GM10266 (cell line): Measurements from ENCODE around the gene CCDC80.

ENCODE experiments used
- DNase-seq: peaks from one replicate; pipeline ENCODE4 v3.0.0; 2012; ENCODE audit errors: extremely low spot score
- TF ChIP-seq, protein P1 (sequence below): IDR thresholded peaks from 2 replicates; pipeline ENCODE4 v1.5.1; 2012; ENCODE audit warnings: mild to moderate bottlenecking, low read depth; ENCODE audit not compliant: control insufficient read depth, insufficient read depth; ENCODE audit errors: missing control alignments

CCDC80 gene

DNA sequence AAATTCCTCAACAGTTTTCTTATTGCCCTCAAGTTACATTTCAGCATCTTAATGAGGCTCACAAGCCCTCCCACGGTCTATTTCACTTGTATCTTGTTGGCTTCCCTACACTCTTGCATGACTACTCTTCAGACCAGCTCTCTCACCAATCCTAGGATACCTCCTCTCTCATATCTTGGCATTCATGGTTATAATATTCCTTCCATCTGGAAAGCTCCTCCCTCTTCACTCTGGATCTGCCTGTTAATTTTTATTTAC, 8.5 kb upstream of the CCDC80 start:
- TF ChIP-seq, protein P1, sequence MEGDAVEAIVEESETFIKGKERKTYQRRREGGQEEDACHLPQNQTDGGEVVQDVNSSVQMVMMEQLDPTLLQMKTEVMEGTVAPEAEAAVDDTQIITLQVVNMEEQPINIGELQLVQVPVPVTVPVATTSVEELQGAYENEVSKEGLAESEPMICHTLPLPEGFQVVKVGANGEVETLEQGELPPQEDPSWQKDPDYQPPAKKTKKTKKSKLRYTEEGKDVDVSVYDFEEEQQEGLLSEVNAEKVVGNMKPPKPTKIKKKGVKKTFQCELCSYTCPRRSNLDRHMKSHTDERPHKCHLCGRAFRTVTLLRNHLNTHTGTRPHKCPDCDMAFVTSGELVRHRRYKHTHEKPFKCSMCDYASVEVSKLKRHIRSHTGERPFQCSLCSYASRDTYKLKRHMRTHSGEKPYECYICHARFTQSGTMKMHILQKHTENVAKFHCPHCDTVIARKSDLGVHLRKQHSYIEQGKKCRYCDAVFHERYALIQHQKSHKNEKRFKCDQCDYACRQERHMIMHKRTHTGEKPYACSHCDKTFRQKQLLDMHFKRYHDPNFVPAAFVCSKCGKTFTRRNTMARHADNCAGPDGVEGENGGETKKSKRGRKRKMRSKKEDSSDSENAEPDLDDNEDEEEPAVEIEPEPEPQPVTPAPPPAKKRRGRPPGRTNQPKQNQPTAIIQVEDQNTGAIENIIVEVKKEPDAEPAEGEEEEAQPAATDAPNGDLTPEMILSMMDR = no peak
- no peak for DNase-seq

DNA sequence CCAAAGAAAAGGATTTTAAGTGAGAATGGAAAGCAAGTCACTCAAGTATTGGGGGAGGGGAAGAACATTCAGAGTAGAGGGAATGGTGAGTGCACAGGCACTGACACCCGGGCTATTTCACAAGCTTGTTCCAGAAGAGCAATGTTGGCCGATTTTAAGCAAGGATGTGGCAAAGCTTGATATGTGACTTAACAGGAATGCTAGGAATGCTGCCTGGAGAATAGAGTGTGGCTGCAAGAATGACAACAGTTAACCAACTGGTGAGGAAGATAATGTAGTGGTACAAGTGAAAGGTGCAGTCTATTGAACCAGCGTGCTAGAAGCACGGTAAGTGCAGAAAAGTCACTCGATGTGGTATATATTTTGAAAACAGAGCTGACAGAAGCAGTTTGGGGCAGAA, 6.2 kb upstream of the CCDC80 start:
- TF ChIP-seq, protein P1 = no peak
- no peak for DNase-seq

DNA sequence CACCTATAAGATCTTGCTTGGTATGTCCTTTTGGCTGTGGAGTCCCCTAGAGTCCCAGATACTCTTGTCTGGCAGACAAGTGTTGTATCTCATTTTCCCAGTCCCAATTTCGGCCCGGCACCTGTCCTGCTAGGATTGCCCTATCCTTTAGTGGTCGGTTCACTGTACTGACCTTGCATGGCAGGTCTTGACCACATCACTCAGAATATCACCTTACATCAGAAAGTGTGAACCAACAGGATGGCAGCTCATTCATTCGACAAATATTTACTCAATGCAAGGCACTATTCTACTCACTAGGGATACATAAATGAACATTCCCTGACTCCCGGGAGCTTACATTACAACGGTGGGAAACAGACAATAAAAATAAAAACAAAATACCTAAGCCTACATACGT, 5.7 kb upstream of the CCDC80 start:
- no peak for DNase-seq
- TF ChIP-seq, protein P1 = no peak

DNA sequence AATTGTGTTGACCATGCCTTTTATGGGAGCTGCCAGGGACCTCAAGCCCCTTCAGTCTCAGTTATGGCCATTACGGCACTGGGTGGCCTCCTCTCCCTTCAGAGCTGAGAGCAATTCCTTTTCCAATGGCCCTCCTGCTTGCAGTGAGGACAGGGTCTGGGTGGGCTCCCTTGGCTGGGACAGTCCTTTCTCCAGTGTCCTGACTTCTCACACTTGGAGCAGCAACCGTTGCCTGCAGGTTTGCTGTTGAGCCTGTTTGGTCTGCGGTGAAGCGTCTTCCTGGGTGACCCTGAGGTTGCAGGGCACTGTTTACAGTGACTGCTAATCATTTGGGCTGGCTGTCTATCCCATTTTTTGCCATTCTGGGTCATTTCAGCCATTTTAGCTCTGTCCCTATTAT, 3.5 kb upstream of the CCDC80 start:
- DNase-seq = no peak
- TF ChIP-seq, protein P1 = no peak

DNA sequence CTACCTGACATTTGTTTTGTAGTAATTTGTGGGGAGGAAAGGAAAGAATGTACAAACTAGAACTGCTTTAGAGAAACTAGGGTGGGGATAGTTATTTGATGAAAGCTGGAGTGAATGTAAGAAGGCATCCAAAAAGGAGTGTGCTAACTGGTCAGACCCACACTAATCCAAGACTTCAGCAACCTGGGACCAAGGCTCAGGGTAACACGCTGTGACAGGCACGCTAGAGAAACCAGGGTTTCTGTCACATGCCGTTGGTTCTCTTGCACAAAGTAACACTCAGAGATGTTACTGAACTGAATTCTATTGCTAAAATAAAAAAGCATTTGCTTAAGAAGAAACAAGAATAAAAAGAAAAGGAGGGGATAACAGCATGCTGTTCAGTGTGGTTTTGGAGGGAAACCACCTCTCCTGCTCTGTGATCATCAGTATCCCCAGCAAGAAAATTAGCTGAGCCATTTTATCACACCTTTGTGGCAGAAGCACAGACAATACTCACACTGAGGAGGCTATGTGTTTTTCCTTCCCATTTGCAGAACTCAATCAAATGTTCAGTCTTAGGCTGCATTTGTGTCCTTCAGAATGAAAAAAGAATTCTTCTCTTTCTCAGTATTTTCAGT, 2.8 kb upstream of the CCDC80 start:
- TF ChIP-seq, protein P1 = no peak
- no peak for DNase-seq

DNA sequence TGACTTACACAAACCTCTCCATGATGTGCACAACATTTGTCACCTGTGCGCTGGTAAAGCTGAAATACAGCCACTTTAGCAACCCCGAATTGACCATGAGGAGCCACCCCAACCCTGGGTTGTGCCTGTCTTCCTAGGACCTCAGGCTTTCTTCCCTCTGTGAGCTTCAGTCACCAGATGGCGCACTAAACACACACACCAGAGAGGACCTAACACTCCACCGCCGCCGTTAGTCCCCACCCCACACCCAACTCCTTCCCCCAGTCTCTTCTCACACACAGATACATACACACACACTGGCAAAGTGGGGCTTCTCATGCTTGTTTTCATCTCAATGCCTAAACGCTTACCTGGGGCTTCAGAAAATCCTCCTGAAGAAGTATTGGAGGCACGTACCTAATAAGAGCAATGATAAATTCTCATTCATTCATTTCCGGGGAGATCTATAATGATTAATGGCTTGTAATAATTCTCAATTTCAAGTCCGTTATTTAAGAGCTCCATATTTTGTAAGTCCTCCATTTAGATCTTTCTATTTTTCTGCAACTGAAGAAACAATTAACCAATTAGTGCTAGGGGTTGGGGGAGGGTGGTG, 2.1 kb upstream of the CCDC80 start:
- peak; percentile 81 for DNase-seq
- TF ChIP-seq, protein P1 = peak; percentile 92

DNA sequence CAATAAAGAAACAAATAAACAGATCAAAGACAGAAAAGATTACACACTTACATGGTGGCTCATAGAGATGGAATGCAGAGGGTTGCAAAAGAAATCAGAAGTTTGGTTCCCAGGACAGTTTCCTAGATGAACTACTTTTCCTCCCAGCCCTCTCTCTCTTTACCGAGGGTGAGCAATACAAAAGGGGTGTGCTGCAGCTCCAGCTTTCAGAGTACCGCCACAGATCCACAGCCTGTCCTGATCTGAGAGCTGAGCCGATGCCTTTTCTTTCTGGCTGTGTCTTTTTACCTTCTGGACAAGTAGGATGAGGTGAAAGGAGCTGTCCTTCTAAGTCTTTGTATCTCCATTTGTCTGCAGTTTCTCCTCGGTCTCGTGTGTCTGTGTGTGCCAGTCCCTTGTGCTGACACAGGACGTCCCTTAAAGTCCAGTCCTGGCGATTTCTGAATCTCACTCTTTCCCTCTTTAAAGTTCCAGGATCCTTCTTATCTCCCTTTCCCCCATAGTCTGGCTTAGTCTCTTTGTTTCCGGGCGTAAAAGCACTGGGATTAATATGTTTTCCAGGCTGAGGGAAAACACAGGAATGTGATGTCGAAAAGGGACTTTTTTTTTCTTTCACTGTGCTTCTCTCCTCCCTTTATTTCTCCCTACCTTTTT, 540 bp downstream of the CCDC80 start:
- DNase-seq = no peak
- TF ChIP-seq, protein P1 = no peak
